Thoracic aorta (tissue), 2 donors: Measurements from ENCODE around the gene IL17C. TPM values are rescaled to one million over a fixed set of nuclear protein-coding genes. Genes with fewer than 3 reads are reported as not detected.

ENCODE experiments used
- ATAC-seq: fragments of 150-250 bp; one replicate; pipeline ENCODE4 v1.8.0; 2017; ENCODE audit warnings: low read depth; ENCODE audit not compliant: insufficient number of reproducible peaks, low FRiP score
- DNase-seq: peaks from one replicate; pipeline ENCODE4 v3.0.0-alpha.2; 2020; ENCODE audit warnings: low spot score
- H3K27ac ChIP-seq, 2 donors: fragments of 200-600 bp; sonication (generic); 1 replicate in 1 of 2; 2 replicates in 1 of 2; pipeline ENCODE4 v1.5.1; 2016; ENCODE audit warnings: mild to moderate bottlenecking in 2 of 2, moderate library complexity in 2 of 2
- H3K27me3 ChIP-seq: fragments of 200-600 bp; sonication (generic); replicated peaks from 2 replicates; pipeline ENCODE4 v1.6.0; 2016; ENCODE audit warnings: mild to moderate bottlenecking; ENCODE audit not compliant: insufficient read depth
- H3K36me3 ChIP-seq: fragments of 200-600 bp; sonication (generic); one replicate; pipeline ENCODE4 v1.5.1; 2016
- H3K4me1 ChIP-seq, 2 donors: fragments of 200-600 bp; sonication (generic); 1 replicate in 1 of 2; 2 replicates in 1 of 2; pipeline versions ENCODE4 v1.5.1 to v1.6.0; 2016; ENCODE audit warnings: low read depth in 2 of 2, mild to moderate bottlenecking in 1 of 2; ENCODE audit not compliant: control insufficient read depth in 1 of 2
- H3K4me3 ChIP-seq: fragments of 200-600 bp; sonication (generic); 2 replicates; pipeline ENCODE4 v1.5.1; 2016; ENCODE audit warnings: mild to moderate bottlenecking
- H3K9me3 ChIP-seq: fragments of 200-600 bp; sonication (generic); 2 replicates; pipeline ENCODE4 v1.5.1; 2016
- total RNA-seq, 2 donors: library from RNA; depleted of rRNA; stranded (reverse); fragments of >200 nt; gene quantifications; one replicate each; pipeline versions ENCODE4 v1.1.0 to v1.2.3, GENCODE V29; 2016
- TF ChIP-seq, protein P1 (sequence below): fragments of 200-600 bp; sonication (generic); IDR thresholded peaks from one replicate; pipeline ENCODE4 v1.5.1; 2019; ENCODE audit warnings: antibody characterized with exemption

The IL17C gene
- total RNA-seq, 2 donors from 2014 or later = 0.92 TPM; not detected in 1

DNA sequence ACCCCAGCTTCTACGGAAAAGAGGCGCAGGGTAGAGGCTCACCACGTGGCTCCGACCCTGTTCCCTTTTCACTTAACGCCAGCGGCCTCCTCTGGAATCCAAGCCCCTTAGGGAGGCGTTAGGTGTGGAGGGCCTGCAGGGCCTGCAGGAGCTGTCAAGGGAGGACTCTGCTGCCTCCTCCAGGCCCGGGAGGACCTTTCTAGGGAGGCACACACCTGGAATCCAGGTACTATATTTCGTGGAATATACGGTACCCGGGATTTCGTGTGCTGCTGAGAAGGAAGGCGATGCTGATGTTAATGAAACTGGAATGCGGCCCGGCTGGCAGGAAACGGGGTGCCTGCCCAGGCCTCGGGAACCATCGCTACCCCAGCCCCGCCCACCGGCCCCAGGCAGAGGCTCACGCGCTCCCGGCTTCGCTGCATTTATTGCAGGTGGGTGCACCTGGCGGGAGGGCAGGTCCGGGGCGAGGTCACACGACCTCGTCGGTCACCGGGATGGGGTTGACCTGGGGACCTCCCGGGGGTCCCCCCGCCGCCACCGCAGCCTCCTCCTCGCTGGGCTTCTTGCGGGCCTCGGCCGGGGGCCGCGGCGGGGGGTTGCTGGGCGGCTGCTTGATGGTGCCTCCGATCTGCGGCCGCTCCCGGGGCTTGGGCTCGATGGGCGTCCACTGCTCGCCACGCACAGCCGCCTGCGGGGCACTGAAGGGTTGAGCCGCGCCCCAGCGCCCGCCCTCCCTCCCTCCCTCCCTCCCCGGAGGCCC lies 4.7 kb downstream of the IL17C start:
- peaks cover 7% of the 10 kb centered on the region for H3K27me3 ChIP-seq
- DNase-seq (no peak), ATAC-seq (no peak)
- no peaks in the 10 kb centered on the region for H3K9me3 ChIP-seq
- no peaks in the 10 kb centered on the region for H3K4me1 ChIP-seq
- TF ChIP-seq, protein P1, sequence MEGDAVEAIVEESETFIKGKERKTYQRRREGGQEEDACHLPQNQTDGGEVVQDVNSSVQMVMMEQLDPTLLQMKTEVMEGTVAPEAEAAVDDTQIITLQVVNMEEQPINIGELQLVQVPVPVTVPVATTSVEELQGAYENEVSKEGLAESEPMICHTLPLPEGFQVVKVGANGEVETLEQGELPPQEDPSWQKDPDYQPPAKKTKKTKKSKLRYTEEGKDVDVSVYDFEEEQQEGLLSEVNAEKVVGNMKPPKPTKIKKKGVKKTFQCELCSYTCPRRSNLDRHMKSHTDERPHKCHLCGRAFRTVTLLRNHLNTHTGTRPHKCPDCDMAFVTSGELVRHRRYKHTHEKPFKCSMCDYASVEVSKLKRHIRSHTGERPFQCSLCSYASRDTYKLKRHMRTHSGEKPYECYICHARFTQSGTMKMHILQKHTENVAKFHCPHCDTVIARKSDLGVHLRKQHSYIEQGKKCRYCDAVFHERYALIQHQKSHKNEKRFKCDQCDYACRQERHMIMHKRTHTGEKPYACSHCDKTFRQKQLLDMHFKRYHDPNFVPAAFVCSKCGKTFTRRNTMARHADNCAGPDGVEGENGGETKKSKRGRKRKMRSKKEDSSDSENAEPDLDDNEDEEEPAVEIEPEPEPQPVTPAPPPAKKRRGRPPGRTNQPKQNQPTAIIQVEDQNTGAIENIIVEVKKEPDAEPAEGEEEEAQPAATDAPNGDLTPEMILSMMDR = no peak
- no peak overlapping the region for H3K27ac ChIP-seq
- no peak overlapping the region for H3K4me3 ChIP-seq
- no peaks in the 10 kb centered on the region for H3K36me3 ChIP-seq

DNA sequence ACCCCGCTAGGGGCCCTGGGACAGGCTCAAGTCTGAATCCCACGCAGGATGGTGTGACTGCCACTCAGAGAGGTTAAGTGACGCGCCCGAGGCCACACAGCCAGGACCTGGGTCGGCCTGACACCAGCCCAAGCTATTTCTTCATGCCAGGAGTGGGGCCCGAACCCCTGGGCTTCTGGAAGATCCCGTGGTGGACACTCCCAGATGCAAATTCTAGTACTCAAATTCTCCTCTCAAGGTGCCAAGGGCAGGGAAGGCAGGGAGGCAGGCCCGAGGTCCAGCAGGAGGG lies 5.2 kb downstream of the IL17C start:
- TF ChIP-seq, protein P1 = no peak
- Histone ChIP-seq H3K4me3 (no peak overlapping the region), H3K36me3 (no peaks in the 10 kb centered on the region), H3K27me3 (peaks cover 3% of the 10 kb centered on the region), H3K27ac (no peak overlapping the region), H3K4me1 (no peaks in the 10 kb centered on the region), H3K9me3 (no peaks in the 10 kb centered on the region)
- ATAC-seq (no peak), DNase-seq (no peak)

DNA sequence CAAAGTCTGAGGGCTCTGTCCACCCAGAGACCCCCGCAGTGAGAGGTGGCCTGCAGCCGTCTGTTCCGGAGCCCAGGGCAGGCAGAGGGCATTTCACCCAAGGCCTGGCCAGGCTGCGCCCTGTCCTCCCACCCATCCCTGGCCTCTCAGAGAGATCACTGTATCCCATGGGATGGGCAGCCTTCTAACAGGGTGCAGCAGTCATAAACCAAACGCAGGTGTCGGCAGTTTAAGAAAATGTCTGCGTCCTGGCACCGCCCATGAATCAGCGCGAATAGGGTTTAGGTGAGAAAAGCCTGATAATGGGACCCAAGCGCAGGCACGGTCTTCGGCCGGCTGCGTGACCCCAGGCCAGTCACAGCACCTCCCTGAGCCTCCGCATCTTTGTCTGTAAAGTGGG lies 7.1 kb downstream of the IL17C start:
- Histone ChIP-seq H3K27ac (no peak overlapping the region), H3K36me3 (no peaks in the 10 kb centered on the region), H3K4me1 (peaks cover 0 to 9% of the 10 kb centered on the region in 2 donors), H3K27me3 (no peaks in the 10 kb centered on the region), H3K4me3 (no peak overlapping the region), H3K9me3 (no peaks in the 10 kb centered on the region)
- ATAC-seq = no peak
- TF ChIP-seq, protein P1 = no peak
- no peak for DNase-seq

DNA sequence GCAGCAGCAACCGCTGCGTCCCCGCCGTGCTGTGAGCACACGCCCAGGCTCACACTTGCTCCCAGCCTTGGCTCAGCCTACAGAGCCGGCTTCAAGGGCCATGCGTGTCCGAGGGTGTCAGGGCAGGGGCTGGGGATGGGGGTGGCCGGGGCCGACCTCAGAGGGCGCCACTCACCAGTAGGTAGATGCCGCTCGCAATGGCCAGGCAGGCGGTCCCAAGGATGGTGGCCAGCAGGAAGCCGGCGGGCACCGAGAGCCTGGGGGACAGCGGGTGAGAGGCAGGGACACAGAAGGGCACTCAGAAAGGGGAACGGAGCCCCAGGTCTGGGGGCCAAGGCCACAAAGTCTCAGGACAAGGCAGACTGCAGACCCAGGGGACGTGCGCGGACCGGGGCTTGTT lies 7.6 kb downstream of the IL17C start:
- no peak for ATAC-seq
- H3K27ac ChIP-seq = no peak overlapping the region
- H3K27me3 ChIP-seq = no peaks in the 10 kb centered on the region
- TF ChIP-seq, protein P1 = no peak
- no peak for DNase-seq
- H3K9me3 ChIP-seq = no peaks in the 10 kb centered on the region
- no peak overlapping the region for H3K4me3 ChIP-seq
- H3K36me3 ChIP-seq = no peaks in the 10 kb centered on the region
- peaks cover 0 to 9% of the 10 kb centered on the region in 2 donors for H3K4me1 ChIP-seq

DNA sequence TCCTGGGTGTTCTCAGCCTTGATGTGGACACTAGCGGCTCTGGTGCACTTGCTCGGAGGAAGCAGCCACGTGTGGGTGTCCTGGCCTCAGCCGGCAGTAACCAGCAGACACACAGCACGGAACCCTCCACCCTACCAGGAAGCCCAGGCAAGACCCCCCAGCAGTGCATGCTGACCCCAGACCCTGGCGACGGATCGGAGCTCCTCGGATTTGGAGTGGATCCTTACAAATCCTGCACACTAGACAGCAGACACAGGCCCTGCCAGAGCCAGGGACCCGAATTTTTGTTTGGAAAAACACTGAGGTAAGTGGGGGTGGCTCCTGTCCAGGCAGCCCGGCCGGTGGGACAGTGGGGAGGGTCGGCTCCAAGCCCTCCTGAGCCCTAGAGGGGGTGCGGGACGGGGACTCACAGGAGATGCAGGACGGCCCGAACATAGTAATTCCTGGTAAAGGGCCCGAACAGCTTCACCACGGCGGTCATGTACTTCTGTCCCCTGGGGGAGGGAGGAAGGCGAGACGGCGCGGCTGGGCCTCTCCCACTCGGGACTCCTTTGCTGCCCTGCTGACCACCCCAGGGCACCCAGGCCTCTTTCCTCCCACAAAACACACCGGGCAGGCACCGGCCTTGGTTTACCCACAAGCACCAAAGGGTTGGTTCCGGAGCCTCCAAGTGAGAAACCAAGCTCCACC lies 8.1 kb downstream of the IL17C start:
- TF ChIP-seq, protein P1 = no peak
- Histone ChIP-seq H3K4me3 (no peak overlapping the region), H3K36me3 (no peaks in the 10 kb centered on the region), H3K9me3 (no peaks in the 10 kb centered on the region), H3K27me3 (no peaks in the 10 kb centered on the region), H3K27ac (no peak overlapping the region), H3K4me1 (peaks cover 5 to 15% of the 10 kb centered on the region in 2 donors)
- no peak for ATAC-seq
- no peak for DNase-seq
